Gastroesophageal sphincter (tissue), 4 donors: ENCODE data around the gene TCF7L2. TPM values are rescaled to one million over a fixed set of nuclear protein-coding genes. Genes with fewer than 3 reads are reported as not detected.

Experiments
- ATAC-seq: fragments of 150-250 bp; one replicate; pipeline ENCODE4 v1.9.1; 2016; ENCODE audit warnings: mild to moderate bottlenecking, moderate library complexity
- H3K27ac ChIP-seq, 4 donors: fragments of 200-600 bp; sonication (generic) in 3 of 4; 1 replicate in 3 of 4; 2 replicates in 1 of 4; pipeline ENCODE4 v1.5.1; 2016 to 2019
- H3K27me3 ChIP-seq: fragments of 200-600 bp; sonication (generic); one replicate; pipeline ENCODE4 v1.5.1; 2019
- H3K36me3 ChIP-seq, 2 donors: fragments of 200-600 bp; sonication (generic); one replicate each; pipeline ENCODE4 v1.5.1; 2019; ENCODE audit warnings: control low read depth in 1 of 2
- H3K4me1 ChIP-seq, 3 donors: fragments of 200-600 bp; sonication (generic); 1 replicate in 2 of 3; 2 replicates in 1 of 3; pipeline ENCODE4 v1.5.1; 2016 to 2019; ENCODE audit warnings: control low read depth in 2 of 3
- H3K4me3 ChIP-seq, 2 donors: fragments of 200-600 bp; sonication (generic); one replicate each; pipeline ENCODE4 v1.5.1; 2019; ENCODE audit warnings: mild to moderate bottlenecking in 1 of 2, moderate library complexity in 1 of 2
- H3K9me3 ChIP-seq, 3 donors: fragments of 200-600 bp; sonication (generic); one replicate each; pipeline ENCODE4 v1.5.1; 2017 to 2019; ENCODE audit warnings: control low read depth in 2 of 3
- CTCF ChIP-seq, 4 experiments: fragments of 200-600 bp in 2 of 4; fragments of 450-650 bp in 2 of 4; sonication (generic) in 1 of 4; IDR thresholded peaks; one replicate each; pipeline ENCODE4 v1.5.1; 2017 to 2019; ENCODE audit warnings: antibody characterized with exemption in 4 of 4, mild to moderate bottlenecking in 2 of 4, moderate library complexity in 2 of 4
- EP300 ChIP-seq: sonication (generic); formaldehyde crosslinking; IDR thresholded peaks from one replicate; pipeline ENCODE4 v1.6.1; 2017; ENCODE audit warnings: antibody characterized with exemption, mild to moderate bottlenecking
- POLR2A ChIP-seq, 2 donors: fragments of 450-650 bp; IDR thresholded peaks; one replicate each; pipeline ENCODE4 v1.6.1; 2017; ENCODE audit warnings: antibody characterized with exemption in 2 of 2, mild to moderate bottlenecking in 2 of 2, moderate library complexity in 1 of 2
- POLR2AphosphoS5 ChIP-seq: sonication (generic); formaldehyde crosslinking; IDR thresholded peaks from one replicate; pipeline ENCODE4 v1.6.1; 2017; ENCODE audit warnings: antibody characterized with exemption
- WGBS, 2 donors: methylation state at CpG; one replicate each; pipeline ENCODE4 v1.1.5; 2018; ENCODE audit warnings: low coverage in 1 of 2; 5-methylcytosine and 5-hydroxymethylcytosine counted together
- total RNA-seq, 4 donors: library from RNA; depleted of rRNA; stranded (reverse); fragments of >200 nt; gene quantifications; one replicate each; pipeline ENCODE4 v1.1.0, GENCODE V29; 2016

Gene TCF7L2
- total RNA-seq, 4 donors from 2014 or later, result 12.6 to 22.4 (median 20.2) TPM

- WGBS, 2 donors, result 90 to 92% methylated on average over 5 of the region's 6 CpGs
- H3K27me3 ChIP-seq, result no peaks in the 10 kb centered on the region
- peaks cover 13 to 75% (median 39%) of the 10 kb centered on the region in 3 donors for H3K4me1 ChIP-seq
- no peaks in the 10 kb centered on the region for H3K36me3 ChIP-seq
- no peak for TF ChIP-seq POLR2A (IDR thresholded peaks at IDR 0.05)
- TF ChIP-seq POLR2AphosphoS5, result no peak
- TF ChIP-seq CTCF (IDR thresholded peaks at IDR 0.05), result no peak
- H3K27ac ChIP-seq, result no peak overlapping the region
- no peaks in the 10 kb centered on the region for H3K9me3 ChIP-seq
- H3K4me3 ChIP-seq, result no peak overlapping the region
- ATAC-seq, result no peak
Observed at GRCh38 chr10:113023017-113023416, 73.0 kb downstream of the TCF7L2 start.

- H3K4me3 ChIP-seq, result no peak overlapping the region
- H3K9me3 ChIP-seq, result no peaks in the 10 kb centered on the region
- 96 to 100% methylated on average over 1 to 6 of the region's 6 CpGs for WGBS, 2 donors
- TF ChIP-seq POLR2AphosphoS5 (no peak), CTCF (IDR thresholded peaks at IDR 0.05) (no peak)
- no peak for ATAC-seq
- H3K27ac ChIP-seq, result no peak overlapping the region
- peaks cover 22 to 69% (median 44%) of the 10 kb centered on the region in 3 donors for H3K4me1 ChIP-seq
- H3K27me3 ChIP-seq, result no peaks in the 10 kb centered on the region
- no peaks in the 10 kb centered on the region for H3K36me3 ChIP-seq
Observed at GRCh38 chr10:113024930-113025329, 74.9 kb downstream of the TCF7L2 start.

- no peak for ATAC-seq
- WGBS, 2 donors, result 95 to 100% methylated on average over 2 to 5 of the region's 6 CpGs
- Histone ChIP-seq H3K36me3 (no peaks in the 10 kb centered on the region), H3K9me3 (no peaks in the 10 kb centered on the region), H3K4me1 (peaks cover 22 to 68% (median 39%) of the 10 kb centered on the region in 3 donors), H3K27ac (no peak overlapping the region), H3K4me3 (no peak overlapping the region), H3K27me3 (no peaks in the 10 kb centered on the region)
- no peak for TF ChIP-seq POLR2AphosphoS5
- TF ChIP-seq POLR2A (IDR thresholded peaks at IDR 0.05), result no peak
- TF ChIP-seq CTCF (IDR thresholded peaks at IDR 0.05), result no peak
- no peak for TF ChIP-seq EP300
Observed at GRCh38 chr10:113025487-113025886, 75.4 kb downstream of the TCF7L2 start.

- WGBS, 2 donors, result 20 to 32% methylated on average over 3 to 4 of the region's 4 CpGs
- ATAC-seq, result no peak
- no peak for TF ChIP-seq POLR2A (IDR thresholded peaks at IDR 0.05)
- no peak for TF ChIP-seq CTCF (IDR thresholded peaks at IDR 0.05)
- no peak for TF ChIP-seq EP300
- TF ChIP-seq POLR2AphosphoS5, result no peak
- no peaks in the 10 kb centered on the region for H3K36me3 ChIP-seq
- H3K4me3 ChIP-seq, result no peak overlapping the region
- no peaks in the 10 kb centered on the region for H3K27me3 ChIP-seq
- peak overlapping the region in 2 of 4 donors; percentile 19 to 45 for H3K27ac ChIP-seq
- peaks cover 14 to 68% (median 27%) of the 10 kb centered on the region in 3 donors for H3K4me1 ChIP-seq
- no peaks in the 10 kb centered on the region for H3K9me3 ChIP-seq
Observed at GRCh38 chr10:113026679-113027078, 76.6 kb downstream of the TCF7L2 start.

- H3K4me1 ChIP-seq, result peaks cover 14 to 65% (median 26%) of the 10 kb centered on the region in 3 donors
- 10% methylated on average over 2 of the region's 2 CpGs; no CpG with 5 or more reads in 1 of the 2 donors for WGBS, 2 donors
- no peaks in the 10 kb centered on the region for H3K36me3 ChIP-seq
- H3K4me3 ChIP-seq, result no peak overlapping the region
- no peak for ATAC-seq
- peak overlapping the region in 3 of 4 donors; percentile 19 to 60 (median 45) for H3K27ac ChIP-seq
- no peaks in the 10 kb centered on the region for H3K9me3 ChIP-seq
- no peaks in the 10 kb centered on the region for H3K27me3 ChIP-seq
- TF ChIP-seq CTCF (IDR thresholded peaks at IDR 0.05) (no peak), POLR2A (IDR thresholded peaks at IDR 0.05) (no peak), EP300 (no peak), POLR2AphosphoS5 (no peak)
Observed at GRCh38 chr10:113027230-113027573, 77.2 kb downstream of the TCF7L2 start.
